Sigmoid colon (tissue), 4 donors: Measurements from ENCODE around the gene ZC2HC1B.

Experiments used
- CTCF ChIP-seq, 4 experiments: fragments of 450-650 bp in 3 of 4; fragments of 200-600 bp in 1 of 4; IDR thresholded peaks; one replicate each; pipeline ENCODE4 v1.5.1; 2016 to 2019; ENCODE audit warnings: antibody characterized with exemption in 4 of 4, mild to moderate bottlenecking in 3 of 4, moderate library complexity in 2 of 4
- POLR2A ChIP-seq, 2 donors: fragments of 450-650 bp; IDR thresholded peaks; one replicate each; pipeline ENCODE4 v1.6.1; 2016; ENCODE audit warnings: antibody characterized with exemption in 2 of 2, mild to moderate bottlenecking in 2 of 2, moderate library complexity in 2 of 2
- POLR2AphosphoS5 ChIP-seq, 4 donors: sonication (generic); formaldehyde crosslinking; IDR thresholded peaks; one replicate each; pipeline ENCODE4 v1.6.1; 2017; ENCODE audit warnings: antibody characterized with exemption in 4 of 4

- TF ChIP-seq POLR2AphosphoS5 (IDR thresholded peaks at IDR 0.05) (no peak), POLR2A (IDR thresholded peaks at IDR 0.05) (no peak), CTCF (IDR thresholded peaks at IDR 0.05) (no peak)
Measured at GRCh38 chr6:143952060-143952778, 87.9 kb downstream of the ZC2HC1B start.
